HepG2 (cell line): Measurements from ENCODE around the gene DLG4. TPM values are rescaled to one million over a fixed set of nuclear protein-coding genes. Genes with fewer than 3 reads are reported as not detected.

ENCODE experiments used
- ATAC-seq: fragments of 200-7000 bp; cut with Tn5 transposase; 3 replicates; pipeline ENCODE4 v1.9.1; 2020; ENCODE audit warnings: mild to moderate bottlenecking, moderate library complexity
- BruUV-seq: library from RNA; stranded (reverse); fragments of 400-500 nt; replicated peaks from 2 replicates; lab custom pipeline; 2021; lab: Mats Ljungman, UMichigan
- CTCF ChIA-PET: fragments of 300-600 bp; formaldehyde crosslinking; extraction: SDS; loops from one replicate; lab custom pipeline; 2021; ENCODE audit warnings: low total read pairs, inconsistent platforms, low intra/inter-chr PET ratio; lab: Yijun Ruan, JAX
- POLR2A ChIA-PET: fragments of 350-600 bp; sonication (Branson Sonifier 250); formaldehyde crosslinking; loops from one replicate; lab custom pipeline; 2020; ENCODE audit warnings: antibody characterized with exemption, inconsistent platforms; lab: Yijun Ruan, JAX
- DNase-seq: peaks from one replicate; pipeline ENCODE4 v3.0.0-alpha.2; 2015; ENCODE audit warnings: low spot score
- FAIRE-seq: peaks from 3 replicates; lab custom pipeline; 2011; peaks lifted over from hg19 to GRCh38; lab: Jason Lieb, UNC
- H2AFZ ChIP-seq: one replicate; pipeline ENCODE4 v1.6.1; 2011; ENCODE audit warnings: low read length, inconsistent platforms
- H3K27ac ChIP-seq: fragments of 300-600 bp; 3 replicates; pipeline ENCODE4 v1.8.0; 2011; ENCODE audit warnings: mixed run types, mild to moderate bottlenecking, mixed read lengths, low read length, inconsistent platforms; ENCODE audit not compliant: insufficient read depth; ENCODE audit errors: extremely low read length
- H3K27me3 ChIP-seq, 2 experiments: fragments of 200-600 bp in 1 of 2; 2 replicates in 1 of 2; 3 replicates in 1 of 2; pipeline versions ENCODE4 v1.6.0 to v1.8.0; 2011; ENCODE audit warnings: low read length in 2 of 2, mild to moderate bottlenecking in 2 of 2, moderate library complexity in 2 of 2, inconsistent platforms in 1 of 2; ENCODE audit not compliant: insufficient read depth in 2 of 2, control insufficient read depth in 1 of 2
- H3K36me3 ChIP-seq, 2 experiments: fragments of 200-600 bp in 1 of 2; replicated peaks in 1 of 2; 2 replicates in 1 of 2; 3 replicates in 1 of 2; pipeline versions ENCODE4 v1.5.1 to v1.8.0; 2011; ENCODE audit warnings: low read length in 2 of 2, inconsistent platforms in 1 of 2; ENCODE audit not compliant: insufficient read depth in 2 of 2, control insufficient read depth in 1 of 2
- H3K4me1 ChIP-seq: 2 replicates; pipeline ENCODE4 v1.5.1; 2012; ENCODE audit warnings: low read length, inconsistent platforms; ENCODE audit not compliant: insufficient read depth
- H3K4me2 ChIP-seq: 2 replicates; pipeline ENCODE4 v1.6.0; 2011; ENCODE audit warnings: low read depth, low read length, inconsistent platforms
- H3K4me3 ChIP-seq, 3 experiments: fragments of 200-600 bp in 1 of 3; sonication (generic), shearing (Covaris generic) in 1 of 3; replicated peaks in 1 of 3; 2 replicates each; pipeline ENCODE4 v1.5.1; 2011 to 2016; ENCODE audit warnings: low read length in 3 of 3, inconsistent platforms in 2 of 3, low read depth in 2 of 3, mild to moderate bottlenecking in 2 of 3, control low read depth in 1 of 3, mixed read lengths in 1 of 3; ENCODE audit not compliant: insufficient read depth in 1 of 3
- H3K79me2 ChIP-seq: one replicate; pipeline ENCODE4 v1.6.1; 2011; ENCODE audit warnings: low read length, inconsistent platforms; ENCODE audit not compliant: insufficient read depth
- H3K9ac ChIP-seq: 2 replicates; pipeline ENCODE4 v1.6.0; 2011; ENCODE audit warnings: mild to moderate bottlenecking, low read depth, low read length, inconsistent platforms; ENCODE audit not compliant: insufficient read depth
- H3K9me3 ChIP-seq: 2 replicates; pipeline ENCODE4 v1.5.1; 2012; ENCODE audit warnings: mild to moderate bottlenecking, low read length
- H4K20me1 ChIP-seq: 2 replicates; pipeline ENCODE4 v1.6.0; 2011; ENCODE audit warnings: inconsistent platforms, mild to moderate bottlenecking, low read length, moderate library complexity; ENCODE audit not compliant: insufficient read depth
- ARID2 ChIP-seq: sonication (generic); formaldehyde crosslinking; IDR thresholded peaks from 2 replicates; pipeline ENCODE4 v1.8.1; 2022; ENCODE audit warnings: mild to moderate bottlenecking, missing genetic modification reagents, borderline replicate concordance
- ATF3 ChIP-seq: sonication (generic); formaldehyde crosslinking; IDR thresholded peaks from 2 replicates; pipeline ENCODE4 v1.4.0; 2020; ENCODE audit warnings: missing genetic modification reagents
- MAFG ChIP-seq: sonication (generic); formaldehyde crosslinking; IDR thresholded peaks from 2 replicates; pipeline ENCODE4 v1.5.1; 2020; ENCODE audit warnings: mild to moderate bottlenecking, missing genetic modification reagents
- PLRG1 ChIP-seq: fragments of 450-650 bp; conservative IDR thresholded peaks from 2 replicates; pipeline ENCODE4 v1.6.1; 2016
- POLR2G ChIP-seq: fragments of 200-400 bp; formaldehyde crosslinking; IDR thresholded peaks from 2 replicates; pipeline ENCODE4 v1.6.1; 2018; ENCODE audit warnings: mild to moderate bottlenecking, low read depth, low read length, moderate library complexity
- RBFOX2 ChIP-seq: fragments of 200-400 bp; formaldehyde crosslinking; IDR thresholded peaks from 2 replicates; pipeline ENCODE4 v1.6.1; 2017; ENCODE audit warnings: low read depth, mild to moderate bottlenecking, low read length
- SKIL ChIP-seq: sonication (generic); formaldehyde crosslinking; IDR thresholded peaks from 2 replicates; pipeline ENCODE4 v1.8.0; 2022; ENCODE audit warnings: missing genetic modification reagents, mild to moderate bottlenecking, moderate library complexity, borderline replicate concordance
- UBTF ChIP-seq: sonication (generic); formaldehyde crosslinking; IDR thresholded peaks from 2 replicates; pipeline ENCODE4 v1.4.0; 2020; ENCODE audit warnings: mild to moderate bottlenecking, missing genetic modification reagents
- ZNF383 ChIP-seq: sonication (generic); formaldehyde crosslinking; IDR thresholded peaks from 2 replicates; pipeline ENCODE4 v1.4.0; 2020; ENCODE audit warnings: missing genetic modification reagents, mild to moderate bottlenecking, borderline replicate concordance
- ZNF614 ChIP-seq: IDR thresholded peaks from 2 replicates; pipeline ENCODE4 v1.6.1; 2018; ENCODE audit warnings: missing biosample characterization, missing genetic modification reagents, inconsistent platforms, borderline replicate concordance
- WGBS: methylation state at CpG from one replicate; pipeline ENCODE4 v1.1.6; 2017; ENCODE audit warnings: low lambda C conversion rate; 5-methylcytosine and 5-hydroxymethylcytosine counted together
- in situ Hi-C: cut with HindIII; loops from 2 replicates; pipeline ENCODE4 v1.10.0; 2017; ENCODE audit warnings: low pct_unique_long_range_greater_than_20kb; ENCODE audit not compliant: extremely low pct_ligation_motif_present
- intact Hi-C: fragments of 100-400 bp; cut with micrococcal nuclease; formaldehyde crosslinking; loops from one replicate; pipeline ENCODE4 v1.10.0; 2022; ENCODE audit not compliant: unreplicated experiment
- polyA plus RNA-seq, 8 experiments: library from polyadenylated mRNA; depleted of rRNA in 3 of 8; stranded (reverse) in 7 of 8; unstranded in 1 of 8; fragments of >200 nt; fragmentation: Illumina TruSeq in 4 of 8; extraction: Trizol in 4 of 8; gene quantifications; 2 replicates each; pipeline versions ENCODE4 v1.2.1 to v1.2.3, GENCODE V29; 2011 to 2016; ENCODE audit warnings: low read depth in 4 of 8, missing spikeins in 1 of 8, mixed read lengths in 1 of 8; ENCODE audit not compliant: insufficient read depth in 1 of 8
- total RNA-seq, 5 experiments: library from RNA; depleted of rRNA; stranded (reverse); fragments of >200 nt; fragmentation: Illumina TruSeq; extraction: Trizol; gene quantifications; 2 replicates each; pipeline ENCODE4 v1.2.3, GENCODE V29; 2016; ENCODE audit warnings: low read depth in 1 of 5

DLG4 gene
- total and polyA plus RNA-seq, 2 of the 13 experiments (the other 11 are each of a cell fraction or from before 2014, with no cell fraction given): 0.71 to 4.3 TPM

DNA sequence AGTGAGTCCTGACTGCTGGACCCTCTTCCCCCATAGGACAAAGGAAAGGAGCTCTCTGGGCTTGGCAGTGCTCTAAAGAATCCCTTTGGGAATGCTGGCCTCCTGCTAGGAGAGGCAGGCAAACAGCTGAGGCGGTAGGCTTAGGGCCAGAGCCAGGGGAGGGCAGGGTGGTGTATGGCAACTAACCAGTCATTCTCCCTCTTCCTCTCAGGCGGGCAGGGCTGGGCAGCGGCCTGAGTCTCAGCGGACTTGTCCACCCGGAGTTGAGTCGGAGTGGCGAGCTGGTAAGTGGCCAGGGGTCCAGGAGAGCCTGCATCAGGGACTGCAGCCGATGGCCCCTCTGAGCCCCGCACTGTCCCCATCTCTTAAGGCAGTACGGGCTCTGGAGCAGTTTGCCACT lies 4.5 kb upstream of the DLG4 start:
- in situ Hi-C loops: no loop called here
- no peaks in the 10 kb centered on the region; a peak in 1 of 5 replicates for H3K27me3 ChIP-seq
- H4K20me1 ChIP-seq: peaks cover 10% of the 10 kb centered on the region; the same call in 1 of the 2 replicates
- no peak for FAIRE-seq
- no peak for ATAC-seq
- no peak overlapping the region for H3K9ac ChIP-seq
- H3K4me1 ChIP-seq: peaks cover 24% of the 10 kb centered on the region
- intact Hi-C loops: no loop called here
- H3K4me3 ChIP-seq: no peak overlapping the region
- H3K27ac ChIP-seq: no peak overlapping the region
- TF ChIP-seq POLR2G (peak; percentile 57; the same call in 1 of the 2 replicates), RBFOX2 (peak; percentile 42; the same call in 1 of the 2 replicates), PLRG1 (no peak)
- H3K9me3 ChIP-seq: no peaks in the 10 kb centered on the region
- DNase-seq: no peak
- BruUV-seq: TSS peak; percentile 13
- H2AFZ ChIP-seq: no peak overlapping the region
- H3K4me2 ChIP-seq: no peak overlapping the region
- 93% methylated on average over 3 of the region's 10 CpGs for WGBS
- ChIA-PET CTCF (no interaction called here), POLR2A (interaction anchor here (6.8 kb wide), 1 partner anchor 12 kb away, joined by 140 read pairs; the partner anchor contains the start of genes DVL2 and PHF23)
- H3K36me3 ChIP-seq: peaks cover 21 to 75% of the 10 kb centered on the region in 2 experiments; a peak in 4 of 5 replicates
- peaks cover 14% of the 10 kb centered on the region for H3K79me2 ChIP-seq

DNA sequence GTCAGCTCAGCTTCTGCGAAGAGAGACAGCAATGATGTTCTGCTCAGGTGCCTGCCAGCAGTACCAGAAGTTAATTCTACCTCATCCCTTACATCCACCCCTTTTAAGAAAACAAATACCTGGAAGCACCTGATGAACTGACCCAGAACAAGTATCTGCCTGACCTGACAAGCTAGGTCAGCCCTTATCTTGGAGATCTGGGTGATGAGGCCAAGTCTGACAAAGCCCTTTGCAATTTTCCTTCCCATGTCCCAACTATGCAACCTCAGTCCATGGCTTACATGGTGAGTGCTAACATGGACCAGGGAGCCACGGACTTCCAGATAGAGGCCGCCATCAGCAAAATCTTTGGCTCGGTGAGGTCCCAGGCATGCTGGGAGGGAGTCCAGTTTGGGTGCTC lies 3.7 kb upstream of the DLG4 start:
- in situ Hi-C loops (no loop called here), intact Hi-C loops (no loop called here)
- ATAC-seq (no peak), FAIRE-seq (no peak), DNase-seq (no peak)
- BruUV-seq: no TSS peak
- Histone ChIP-seq H3K9ac (no peak overlapping the region), H3K4me2 (no peak overlapping the region), H3K36me3 (peaks cover 20 to 67% of the 10 kb centered on the region in 2 experiments; a peak in 4 of 5 replicates), H3K27me3 (peaks cover 0 to 1% of the 10 kb centered on the region in 2 experiments; a peak in 2 of 5 replicates), H3K4me3 (no peak overlapping the region), H3K27ac (no peak overlapping the region), H3K79me2 (peaks cover 14% of the 10 kb centered on the region), H4K20me1 (peaks cover 10% of the 10 kb centered on the region; the same call in 1 of the 2 replicates), H3K4me1 (peaks cover 31% of the 10 kb centered on the region), H3K9me3 (no peaks in the 10 kb centered on the region), H2AFZ (no peak overlapping the region)
- CTCF ChIA-PET: no interaction called here
- TF ChIP-seq ARID2 (CRISPR knock-in tag): no peak
- TF ChIP-seq SKIL (CRISPR knock-in tag): no peak
- no peak for TF ChIP-seq ZNF614 (CRISPR knock-in tag)
- TF ChIP-seq UBTF (CRISPR knock-in tag): no peak
- no peak for TF ChIP-seq POLR2G
- no peak for TF ChIP-seq MAFG
- TF ChIP-seq ZNF383: no peak
- TF ChIP-seq ATF3 (CRISPR knock-in tag): no peak
- POLR2A ChIA-PET: interaction anchor here (6.8 kb wide), 1 partner anchor 12 kb away, joined by 140 read pairs; the partner anchor contains the start of genes DVL2 and PHF23
- WGBS: 100% methylated on average over 3 of the region's 4 CpGs
